GM12801 (cell line): ENCODE measurements around the gene CCL11.

Experiments used
- CTCF ChIP-seq: IDR thresholded peaks from one replicate; pipeline ENCODE4 v1.5.1; 2011; ENCODE audit warnings: control low read depth; ENCODE audit not compliant: insufficient read length; ENCODE audit errors: extremely low read depth

The CCL11 gene

GRCh38 chr17:34252444-34253138 is 33.0 kb upstream of the CCL11 start:
- TF ChIP-seq CTCF: no peak

- no peak for TF ChIP-seq CTCF
These were observed 32.4 kb upstream of the CCL11 start for GRCh38 chr17:34253139-34253525.

DNA sequence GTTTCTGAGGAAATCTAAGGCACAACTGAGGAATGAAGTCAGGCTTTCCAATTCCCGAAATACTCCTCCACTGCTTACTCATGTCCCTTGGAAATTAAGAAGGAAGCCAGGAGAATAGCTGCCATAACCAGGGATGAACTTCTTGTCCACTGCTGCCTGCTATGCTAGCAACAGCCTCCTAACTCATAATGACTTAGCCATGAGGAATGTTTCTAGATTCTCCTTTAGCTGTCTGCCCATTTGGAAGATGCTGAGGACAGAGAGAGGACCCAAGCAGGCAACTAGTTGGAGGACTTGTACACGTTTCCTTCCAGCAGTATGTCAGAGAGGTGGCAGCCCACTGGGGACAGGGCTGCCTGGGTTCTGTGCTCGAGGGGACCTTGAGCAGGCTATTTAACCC is 31.4 kb upstream of the CCL11 start:
- no peak for TF ChIP-seq CTCF

DNA sequence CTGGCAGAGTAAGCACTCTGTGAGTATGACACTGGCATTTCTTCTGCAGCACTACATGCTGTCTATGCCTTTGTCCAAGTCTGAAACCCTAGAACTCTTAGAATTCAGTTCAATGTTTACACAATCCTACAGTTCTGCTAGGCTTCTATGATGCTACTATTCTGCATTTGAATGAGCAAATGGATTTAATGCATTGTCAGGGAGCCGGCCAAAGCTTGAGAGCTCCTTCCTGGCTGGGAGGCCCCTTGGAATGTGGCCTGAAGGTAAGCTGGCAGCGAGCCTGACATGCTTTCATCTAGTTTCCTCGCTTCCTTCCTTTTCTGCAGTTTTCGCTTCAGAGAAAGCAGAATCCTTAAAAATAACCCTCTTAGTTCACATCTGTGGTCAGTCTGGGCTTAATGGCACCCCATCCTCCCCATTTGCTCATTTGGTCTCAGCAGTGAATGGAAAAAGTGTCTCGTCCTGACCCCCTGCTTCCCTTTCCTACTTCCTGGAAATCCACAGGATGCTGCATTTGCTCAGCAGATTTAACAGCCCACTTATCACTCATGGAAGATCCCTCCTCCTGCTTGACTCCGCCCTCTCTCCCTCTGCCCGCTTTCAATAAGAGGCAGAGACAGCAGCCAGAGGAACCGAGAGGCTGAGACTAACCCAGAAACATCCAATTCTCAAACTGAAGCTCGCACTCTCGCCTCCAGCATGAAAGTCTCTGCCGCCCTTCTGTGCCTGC is 30.7 kb upstream of the CCL11 start, which contains the start of gene CCL2:
CCL2 (plus strand) TSS at position 635 of the 730 bp plus-strand sequence; CDS start at position 700, 65 bp downstream.
- no peak for TF ChIP-seq CTCF

- TF ChIP-seq CTCF: no peak
These were observed 30.2 kb upstream of the CCL11 start for GRCh38 chr17:34255381-34255732.

DNA sequence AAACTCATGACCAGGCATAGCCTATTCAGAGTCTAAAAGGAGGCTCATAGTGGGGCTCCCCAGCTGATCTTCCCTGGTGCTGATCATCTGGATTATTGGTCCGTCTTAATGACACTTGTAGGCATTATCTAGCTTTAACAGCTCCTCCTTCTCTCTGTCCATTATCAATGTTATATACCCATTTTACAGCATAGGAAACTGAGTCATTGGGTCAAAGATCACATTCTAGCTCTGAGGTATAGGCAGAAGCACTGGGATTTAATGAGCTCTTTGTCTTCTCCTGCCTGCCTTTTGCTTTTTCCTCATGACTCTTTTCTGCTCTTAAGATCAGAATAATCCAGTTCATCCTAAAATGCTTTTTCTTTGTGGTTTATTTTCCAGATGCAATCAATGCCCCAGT is 29.7 kb upstream of the CCL11 start:
- no peak for TF ChIP-seq CTCF

- no peak for TF ChIP-seq CTCF
These were observed 28.1 kb upstream of the CCL11 start for GRCh38 chr17:34257299-34257985.
